ENCODE results near the gene DNMBP.
A peak's percentile ranks its signal among the peaks of the same experiment; 100 is the strongest.
"Not testable (repeated sequence)": the region's sequence is repeated elsewhere in the genome, so short reads cannot be mapped to it uniquely, and the experiment has no call there.

The DNMBP gene

GRCh38 chr10:99983280-99983988, 26.3 kb downstream of the DNMBP start:
- no peak for DNase-seq

DNA sequence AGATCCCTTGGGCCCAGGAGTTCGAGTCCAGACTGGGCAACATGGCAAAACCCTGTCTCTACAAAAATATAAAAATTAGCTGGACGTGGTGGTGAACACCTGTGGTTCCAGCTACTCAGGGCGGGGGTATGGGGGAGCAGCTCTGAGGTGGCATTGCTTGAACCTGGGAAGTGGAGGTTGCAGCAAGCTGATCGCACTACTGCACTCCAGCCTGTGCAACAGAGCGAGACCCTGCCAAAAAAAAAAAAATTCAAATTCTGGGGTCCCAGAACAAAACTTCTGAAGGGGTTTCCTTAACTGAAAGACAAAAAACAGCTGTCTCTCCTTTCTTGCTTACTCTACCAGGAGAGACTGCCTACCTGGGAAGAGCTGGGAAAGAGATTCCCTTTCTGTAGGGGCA, 27.0 kb downstream of the DNMBP start:
- DNase-seq: no peak

GRCh38 chr10:99981581-99982199, 28.1 kb downstream of the DNMBP start:
- DNase-seq: peak; percentile 24

- DNase-seq: no peak
Observed at GRCh38 chr10:99979066-99979685, 30.6 kb downstream of the DNMBP start.

DNA sequence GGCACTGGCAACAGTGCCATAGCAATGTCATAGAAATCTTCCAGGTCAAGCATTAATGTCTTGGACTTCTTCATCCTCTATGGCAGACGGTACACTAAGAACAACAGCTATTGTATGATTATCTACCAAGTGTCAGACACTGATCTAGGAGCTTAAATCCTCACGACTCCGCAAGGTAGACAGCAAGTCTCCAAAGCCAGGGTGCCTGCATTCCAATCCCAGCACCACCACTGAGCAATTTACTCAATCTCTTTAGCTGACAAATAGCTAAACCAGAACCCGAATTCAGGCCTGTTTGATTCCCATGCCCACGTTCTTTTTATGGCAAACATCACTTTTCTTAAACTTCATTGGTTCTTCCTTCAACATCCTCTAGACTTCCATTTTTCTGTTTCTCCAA, 31.8 kb downstream of the DNMBP start:
- no peak for DNase-seq

DNA sequence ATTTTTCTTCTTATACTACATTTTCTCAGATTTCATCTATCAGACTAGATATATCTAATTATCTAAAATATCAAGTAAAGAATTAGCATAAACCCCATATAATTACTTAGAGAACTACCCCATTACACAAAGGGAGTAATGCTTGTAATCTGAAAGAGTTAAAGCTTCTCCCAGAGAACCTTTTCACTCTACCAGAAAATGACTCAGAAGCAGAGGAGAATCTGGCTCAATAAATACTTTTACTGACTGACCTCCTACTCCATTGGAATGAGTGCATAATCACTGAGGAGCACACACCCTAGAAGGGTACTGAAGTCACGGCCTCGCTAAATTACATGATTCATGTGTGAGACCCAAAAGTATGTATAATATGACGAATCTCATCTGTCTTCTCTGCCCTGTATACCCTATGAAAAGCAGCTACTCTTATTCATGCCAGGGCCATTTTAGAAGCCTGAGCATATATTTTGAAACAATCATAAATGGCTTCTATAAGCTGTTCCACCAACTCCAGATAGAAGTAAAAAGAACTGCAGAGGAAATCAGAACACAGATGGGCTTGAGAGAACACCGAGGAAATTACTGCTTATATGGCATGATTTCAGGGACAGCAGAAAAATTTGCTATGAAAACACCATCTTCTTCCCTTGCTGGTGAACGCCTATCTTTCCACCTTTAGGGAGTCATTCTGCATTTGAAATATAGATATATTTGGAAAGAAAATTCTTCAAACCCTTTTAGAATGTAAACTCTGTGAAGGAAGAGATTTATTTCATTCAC, 32.7 kb downstream of the DNMBP start:
- DNase-seq: no peak

- no peak for DNase-seq
Observed at GRCh38 chr10:99975942-99976809, 33.6 kb downstream of the DNMBP start.

DNA sequence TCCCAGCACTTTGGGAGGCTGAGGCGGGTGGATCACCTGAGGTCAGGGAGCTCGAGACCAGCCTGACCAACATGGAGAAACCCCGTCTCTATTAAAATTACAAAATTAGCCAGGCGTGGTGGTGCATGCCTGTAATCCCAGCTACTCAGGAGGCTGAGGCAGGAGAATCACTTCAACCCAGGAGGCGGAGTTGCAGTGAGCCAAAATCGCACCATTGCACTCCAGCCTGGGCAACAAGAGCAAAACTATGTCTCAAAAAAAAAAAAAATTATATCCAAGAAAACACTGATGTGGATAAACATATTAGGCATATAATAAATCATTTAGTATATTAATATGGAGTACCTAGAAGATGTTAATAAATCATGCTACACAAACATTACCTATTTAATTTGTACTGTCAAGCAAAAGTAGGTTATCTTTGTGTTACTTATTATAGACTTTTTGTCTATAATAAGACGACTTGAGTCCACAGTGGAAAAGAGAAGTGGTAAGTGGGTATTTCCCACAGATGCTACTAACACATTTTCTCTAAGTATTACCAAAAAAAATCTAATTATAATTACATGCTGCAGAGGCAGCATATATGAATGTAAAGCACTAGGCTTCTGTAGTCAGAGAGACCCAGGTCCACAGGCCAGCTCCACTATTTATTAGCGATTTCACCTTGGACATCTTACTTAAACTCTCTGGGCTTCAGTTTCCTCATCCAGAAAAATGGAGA, 34.5 kb downstream of the DNMBP start:
- no peak for DNase-seq

DNA sequence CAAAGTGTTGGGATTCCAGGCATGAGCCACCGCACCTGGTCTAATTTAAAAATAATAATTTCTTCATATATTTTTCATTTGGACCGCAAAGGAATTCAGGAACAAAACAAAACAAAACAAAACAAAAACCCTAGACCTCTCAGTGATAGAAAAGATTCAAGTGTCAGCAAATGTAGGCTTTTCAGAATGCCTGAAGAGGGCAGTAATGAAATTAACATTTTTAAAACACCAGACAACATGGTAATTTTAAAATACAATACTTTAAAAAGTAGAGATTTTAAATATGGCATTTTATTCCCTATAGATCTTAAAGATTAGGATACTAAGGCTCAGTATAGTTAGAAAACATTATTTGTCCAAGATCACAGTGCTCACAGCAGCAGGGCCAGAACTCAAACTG, 36.6 kb downstream of the DNMBP start:
- no peak for DNase-seq

DNA sequence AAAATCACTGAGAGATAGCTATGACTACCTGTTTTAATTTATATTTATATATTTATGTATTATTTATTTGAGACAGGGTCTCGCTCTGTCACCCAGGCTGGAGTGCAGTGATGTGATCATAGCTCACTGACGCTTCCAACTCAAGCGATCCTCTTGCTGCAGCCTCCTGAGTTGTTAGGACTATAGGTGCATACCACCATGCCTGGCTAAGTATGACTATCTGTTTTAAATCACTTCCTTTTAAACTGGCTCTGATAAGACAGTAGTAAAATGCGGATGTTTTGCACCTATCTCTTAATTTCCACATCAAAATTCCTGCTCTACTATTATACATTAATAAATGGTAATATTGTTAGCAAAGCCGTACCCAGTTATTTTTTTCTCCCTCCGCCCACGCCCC, 41.8 kb downstream of the DNMBP start:
- no peak for DNase-seq

GRCh38 chr10:99966306-99966705, 43.4 kb downstream of the DNMBP start:
- DNase-seq: no peak

DNA sequence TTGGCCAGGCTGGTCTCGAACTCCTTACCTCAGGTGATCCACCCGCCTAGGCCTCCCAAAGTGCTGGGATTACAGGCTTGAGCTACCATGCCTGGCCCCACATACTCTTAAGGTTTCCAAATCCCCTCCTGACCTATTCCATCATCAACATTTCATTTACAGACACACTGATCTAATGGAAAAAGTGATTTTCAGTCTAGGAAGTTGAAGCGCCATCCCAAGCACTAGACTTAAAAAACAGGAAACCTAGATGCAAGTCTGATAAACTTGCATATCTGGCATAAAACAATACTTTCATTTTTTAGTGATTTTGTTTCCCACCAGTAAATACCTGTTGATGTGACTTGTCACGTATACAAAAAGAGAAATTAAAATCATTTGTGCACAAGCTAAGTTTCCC, 44.0 kb downstream of the DNMBP start:
- DNase-seq: no peak

DNA sequence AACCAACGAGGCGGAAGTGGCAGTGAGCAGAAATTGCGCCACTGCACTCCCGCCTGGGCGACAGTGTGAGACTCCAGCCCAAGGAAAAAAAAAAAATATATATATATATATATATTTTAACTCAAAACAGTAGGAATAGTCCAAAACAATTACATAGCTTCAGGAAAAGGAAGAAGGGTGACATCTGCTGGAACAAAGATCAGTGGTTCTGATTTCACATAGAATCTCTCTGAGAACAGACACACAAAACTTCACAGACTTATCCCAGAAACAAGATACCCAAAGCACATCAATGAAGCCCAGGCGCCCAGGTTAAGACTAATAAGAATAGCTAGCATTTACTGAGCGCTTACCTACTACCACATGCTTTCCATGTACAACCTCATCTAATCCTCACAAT, 45.0 kb downstream of the DNMBP start:
- no peak for DNase-seq

- not testable (repeated sequence) for DNase-seq
Observed at GRCh38 chr10:99963467-99964165, 46.1 kb downstream of the DNMBP start.

- no peak for DNase-seq
Observed at GRCh38 chr10:99958806-99959205, 50.9 kb downstream of the DNMBP start.

- no peak for DNase-seq
Observed at GRCh38 chr10:99958302-99958701, 51.4 kb downstream of the DNMBP start.

DNA sequence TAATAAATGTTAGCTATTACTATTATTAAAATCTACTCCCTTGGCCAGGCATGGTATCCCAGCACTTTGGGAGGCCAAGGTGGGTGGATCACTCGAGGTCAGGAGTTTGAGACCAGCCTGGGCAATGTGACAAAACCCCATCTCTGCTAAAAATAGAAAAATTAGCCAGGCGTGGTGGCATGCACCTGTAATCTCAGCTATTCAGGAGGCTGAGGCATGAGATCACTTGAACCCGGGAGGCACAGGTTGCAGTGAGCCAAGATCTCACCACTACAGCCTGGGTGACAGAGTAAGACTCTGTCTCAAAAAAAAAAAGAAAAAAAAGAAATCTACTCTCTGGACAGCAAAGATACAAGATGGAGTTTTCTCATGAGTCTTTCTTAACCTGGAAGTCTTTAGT, 56.2 kb downstream of the DNMBP start:
- DNase-seq: not testable (repeated sequence)

- no peak for DNase-seq
Observed at GRCh38 chr10:99952799-99953198, 56.9 kb downstream of the DNMBP start.

DNA sequence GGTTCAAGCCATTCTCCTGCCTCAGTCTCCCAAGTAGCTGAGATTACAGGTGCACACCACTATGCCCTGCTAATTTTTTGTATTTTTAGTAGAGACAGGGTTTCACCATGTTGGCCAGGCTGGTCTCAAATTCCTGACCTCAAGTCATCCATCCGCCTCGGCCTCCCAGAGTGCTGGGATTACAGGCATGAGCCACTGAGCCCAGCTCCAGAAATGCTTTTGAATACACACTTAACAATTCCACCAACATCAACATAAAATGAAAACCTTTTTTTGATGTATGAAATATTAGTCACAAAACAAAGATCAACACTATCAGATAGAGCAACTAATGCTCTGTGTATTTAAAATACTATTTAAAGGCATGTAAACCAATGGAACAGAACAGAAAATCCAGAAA, 63.7 kb downstream of the DNMBP start:
- DNase-seq: not testable (repeated sequence)

DNA sequence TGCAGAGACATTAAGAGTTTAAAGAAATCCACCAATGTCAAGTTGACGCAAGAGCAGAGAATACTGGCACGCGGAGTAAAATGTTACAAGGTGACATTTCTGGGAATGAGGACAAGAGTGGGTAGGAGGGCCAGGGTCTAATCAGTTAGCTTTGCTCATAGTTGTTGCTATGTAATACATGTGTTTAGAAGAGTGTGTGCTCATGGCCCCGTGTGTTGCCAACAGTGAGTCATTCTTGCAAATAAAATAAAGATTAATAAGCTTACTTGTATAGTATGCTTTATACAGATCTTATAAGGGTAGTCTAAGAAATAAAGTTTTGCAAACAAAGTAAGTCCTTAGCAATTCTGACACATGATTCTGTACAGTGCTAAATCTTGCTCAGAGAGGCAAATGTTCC, 64.5 kb downstream of the DNMBP start:
- DNase-seq: no peak

- DNase-seq: no peak
Observed at GRCh38 chr10:99944860-99945259, 64.9 kb downstream of the DNMBP start.

Data from DMS79 treated with DMSO at 0.1 percent for 48 hours (cell line).